Stomach (tissue), 4 donors: ENCODE data around the gene CRYBG1.

Experiments
- EP300 ChIP-seq: sonication (generic); formaldehyde crosslinking; IDR thresholded peaks from one replicate; pipeline ENCODE4 v1.6.1; 2017; ENCODE audit warnings: antibody characterized with exemption
- POLR2A ChIP-seq, 4 donors: fragments of 450-650 bp; IDR thresholded peaks; one replicate each; pipeline ENCODE4 v1.6.1; 2016; ENCODE audit warnings: antibody characterized with exemption in 4 of 4, control low read depth in 2 of 4, mild to moderate bottlenecking in 1 of 4, moderate library complexity in 1 of 4
- POLR2AphosphoS5 ChIP-seq, 3 donors: sonication (generic); formaldehyde crosslinking; IDR thresholded peaks; one replicate each; pipeline ENCODE4 v1.6.1; 2016; ENCODE audit warnings: antibody characterized with exemption in 3 of 3
- TF ChIP-seq, protein P1 (sequence below), 7 experiments: fragments of 450-650 bp in 4 of 7; fragments of 200-600 bp in 3 of 7; sonication (generic) in 3 of 7; IDR thresholded peaks; one replicate each; pipeline ENCODE4 v1.5.1; 2016 to 2019; ENCODE audit warnings: antibody characterized with exemption in 7 of 7, control low read depth in 2 of 7, mild to moderate bottlenecking in 1 of 7

GRCh38 chr6:106456756-106457155 lies 96.2 kb downstream of the CRYBG1 start:
- TF ChIP-seq, protein P1, sequence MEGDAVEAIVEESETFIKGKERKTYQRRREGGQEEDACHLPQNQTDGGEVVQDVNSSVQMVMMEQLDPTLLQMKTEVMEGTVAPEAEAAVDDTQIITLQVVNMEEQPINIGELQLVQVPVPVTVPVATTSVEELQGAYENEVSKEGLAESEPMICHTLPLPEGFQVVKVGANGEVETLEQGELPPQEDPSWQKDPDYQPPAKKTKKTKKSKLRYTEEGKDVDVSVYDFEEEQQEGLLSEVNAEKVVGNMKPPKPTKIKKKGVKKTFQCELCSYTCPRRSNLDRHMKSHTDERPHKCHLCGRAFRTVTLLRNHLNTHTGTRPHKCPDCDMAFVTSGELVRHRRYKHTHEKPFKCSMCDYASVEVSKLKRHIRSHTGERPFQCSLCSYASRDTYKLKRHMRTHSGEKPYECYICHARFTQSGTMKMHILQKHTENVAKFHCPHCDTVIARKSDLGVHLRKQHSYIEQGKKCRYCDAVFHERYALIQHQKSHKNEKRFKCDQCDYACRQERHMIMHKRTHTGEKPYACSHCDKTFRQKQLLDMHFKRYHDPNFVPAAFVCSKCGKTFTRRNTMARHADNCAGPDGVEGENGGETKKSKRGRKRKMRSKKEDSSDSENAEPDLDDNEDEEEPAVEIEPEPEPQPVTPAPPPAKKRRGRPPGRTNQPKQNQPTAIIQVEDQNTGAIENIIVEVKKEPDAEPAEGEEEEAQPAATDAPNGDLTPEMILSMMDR (IDR thresholded peaks at IDR 0.05), result no peak
- no peak for TF ChIP-seq POLR2A (IDR thresholded peaks at IDR 0.05)
- no peak for TF ChIP-seq EP300
- no peak for TF ChIP-seq POLR2AphosphoS5 (IDR thresholded peaks at IDR 0.05)
